K562 (cell line): Measurements from ENCODE around the gene SRD5A1. TPM values are rescaled to one million over a fixed set of nuclear protein-coding genes. Genes with fewer than 3 reads are reported as not detected.

Experiments used
- ATAC-seq: fragments of 200-7000 bp; cut with Tn5 transposase; 3 replicates; pipeline ENCODE4 v1.9.1; 2020; ENCODE audit warnings: moderate library complexity
- BruUV-seq: library from RNA; stranded (reverse); fragments of 400-500 nt; replicated peaks from 2 replicates; lab custom pipeline; 2021; lab: Mats Ljungman, UMichigan
- CTCF ChIA-PET: fragments of 300-600 bp; formaldehyde crosslinking; extraction: SDS; loops from one replicate; lab custom pipeline; 2021; ENCODE audit warnings: low intra/inter-chr PET ratio; lab: Yijun Ruan, JAX
- POLR2A ChIA-PET: fragments of 300-600, 350-650 bp; sonication (Branson Sonifier 250); formaldehyde crosslinking; extraction: SDS; loops from one replicate; lab custom pipeline; 2021; ENCODE audit warnings: antibody characterized with exemption, inconsistent platforms; lab: Yijun Ruan, JAX
- DNase-seq, 4 experiments: peaks; one replicate each; pipeline versions ENCODE4 v3.0.0 to v3.0.0-alpha.2; 2011 to 2018; ENCODE audit warnings: low spot score in 3 of 4, mixed read lengths in 3 of 4; ENCODE audit errors: extremely low read depth in 1 of 4
- FAIRE-seq: peaks from 2 replicates; lab custom pipeline; 2011; peaks lifted over from hg19 to GRCh38; lab: Jason Lieb, UNC
- H2AFZ ChIP-seq: 2 replicates; pipeline ENCODE4 v1.6.0; 2011; ENCODE audit warnings: low read depth, low read length, control low read depth, inconsistent platforms
- H3K27ac ChIP-seq: fragments of 200-600 bp; 3 replicates; pipeline ENCODE4 v1.8.0; 2011; ENCODE audit warnings: low read depth, mild to moderate bottlenecking, control low read depth, inconsistent platforms, low read length, moderate library complexity, mixed read lengths; ENCODE audit errors: extremely low read depth
- H3K27me3 ChIP-seq, 2 experiments: fragments of 300-600 bp in 1 of 2; 2 replicates in 1 of 2; 3 replicates in 1 of 2; pipeline versions ENCODE4 v1.6.0 to v1.8.0; 2011; ENCODE audit warnings: inconsistent platforms in 2 of 2, low read length in 2 of 2, mild to moderate bottlenecking in 1 of 2, mixed read lengths in 1 of 2, moderate library complexity in 1 of 2; ENCODE audit not compliant: control insufficient read depth in 2 of 2, insufficient read depth in 2 of 2
- H3K36me3 ChIP-seq: fragments of 300-600 bp; 3 replicates; pipeline ENCODE4 v1.8.0; 2011; ENCODE audit warnings: mild to moderate bottlenecking, low read length, inconsistent platforms; ENCODE audit not compliant: control insufficient read depth, insufficient read depth
- H3K4me1 ChIP-seq, 2 experiments: fragments of 200-600 bp in 1 of 2; replicated peaks in 1 of 2; 2 replicates in 1 of 2; 3 replicates in 1 of 2; pipeline versions ENCODE4 v1.5.1 to v1.8.0; 2011; ENCODE audit warnings: inconsistent platforms in 2 of 2, low read length in 2 of 2, mild to moderate bottlenecking in 1 of 2, mixed read lengths in 1 of 2, moderate library complexity in 1 of 2; ENCODE audit not compliant: control insufficient read depth in 2 of 2, insufficient read depth in 2 of 2
- H3K4me2 ChIP-seq: 2 replicates; pipeline ENCODE4 v1.6.1; 2011; ENCODE audit warnings: low read length, control low read depth, inconsistent platforms, mixed read lengths; ENCODE audit not compliant: insufficient read depth
- H3K4me3 ChIP-seq: fragments of 200-600 bp; sonication (generic), shearing (Covaris generic); 2 replicates; pipeline ENCODE4 v1.5.1; 2016; ENCODE audit warnings: control low read depth, inconsistent platforms
- H3K79me2 ChIP-seq: fragments of 200-600 bp; 3 replicates; pipeline ENCODE4 v1.8.0; 2011; ENCODE audit warnings: low read length, inconsistent platforms; ENCODE audit not compliant: control insufficient read depth, insufficient read depth
- H3K9ac ChIP-seq, 2 experiments: 2 replicates each; pipeline versions ENCODE4 v1.6.0 to v1.6.1; 2011; ENCODE audit warnings: low read depth in 2 of 2, low read length in 2 of 2, control low read depth in 1 of 2, inconsistent platforms in 1 of 2, mild to moderate bottlenecking in 1 of 2, mixed read lengths in 1 of 2; ENCODE audit not compliant: insufficient read depth in 1 of 2
- H3K9me1 ChIP-seq: one replicate; pipeline ENCODE4 v1.6.0; 2011; ENCODE audit warnings: inconsistent platforms, mild to moderate bottlenecking, low read length, moderate library complexity; ENCODE audit not compliant: control insufficient read depth, insufficient read depth
- H3K9me3 ChIP-seq: replicated peaks from 2 replicates; pipeline ENCODE4 v1.5.1; 2011; ENCODE audit warnings: low read depth, low read length, inconsistent platforms; ENCODE audit not compliant: control insufficient read depth, insufficient read depth
- H4K20me1 ChIP-seq: replicated peaks from 2 replicates; pipeline ENCODE4 v1.6.1; 2011; ENCODE audit warnings: low read length, inconsistent platforms, mixed read lengths; ENCODE audit not compliant: control insufficient read depth, insufficient read depth
- CBX2 ChIP-seq: fragments of 200-600 bp; sonication (generic); IDR thresholded peaks from one replicate; pipeline ENCODE4 v1.6.1; 2012; ENCODE audit warnings: mild to moderate bottlenecking, low read length, inconsistent platforms; ENCODE audit not compliant: insufficient read depth, poor library complexity, severe bottlenecking
- DMBX1 ChIP-seq: fragments of 250-450 bp; sonication (Bioruptor Pico); IDR thresholded peaks from 2 replicates; pipeline ENCODE4 v1.8.0; 2022; ENCODE audit warnings: inconsistent platforms, mild to moderate bottlenecking, moderate library complexity, borderline replicate concordance
- FOXP4 ChIP-seq: sonication (generic); formaldehyde crosslinking; IDR thresholded peaks from 2 replicates; pipeline ENCODE4 v1.8.0; 2022; ENCODE audit warnings: mild to moderate bottlenecking, missing genetic modification reagents, borderline replicate concordance
- JUN ChIP-seq, 2 experiments: sonication (generic) in 1 of 2; formaldehyde crosslinking in 1 of 2; IDR thresholded peaks; 2 replicates each; pipeline versions ENCODE4 v1.6.1 to v1.8.0; 2012 to 2022; ENCODE audit warnings: borderline replicate concordance in 2 of 2, mild to moderate bottlenecking in 2 of 2, improper control_type of control experiment in 1 of 2, low read depth in 1 of 2, low read length in 1 of 2, missing genetic modification reagents in 1 of 2
- MTA2 ChIP-seq: fragments of 450-650 bp; IDR thresholded peaks from 2 replicates; pipeline ENCODE4 v1.6.1; 2016; ENCODE audit warnings: low read depth
- ZNF696 ChIP-seq: fragments of 250-450 bp; sonication (Bioruptor Pico); conservative IDR thresholded peaks from 2 replicates; pipeline ENCODE4 v1.4.0; 2020; ENCODE audit warnings: mild to moderate bottlenecking, moderate library complexity
- WGBS: fragments of 100-300 bp; shearing (Covaris generic); methylation state at CpG from one replicate; pipeline ENCODE4 v1.1.6; 2016; ENCODE audit warnings: low coverage, mixed read lengths; ENCODE audit not compliant: insufficient coverage; ENCODE audit errors: missing lambda C conversion rate; 5-methylcytosine and 5-hydroxymethylcytosine counted together
- in situ Hi-C: fragments of 300-500 bp; cut with MboI; formaldehyde crosslinking; loops from 4 replicates; pipeline ENCODE4 v1.15.0; 2018; ENCODE audit warnings: inconsistent platforms, mixed read lengths
- intact Hi-C: fragments of 100-400 bp; cut with micrococcal nuclease; formaldehyde crosslinking; loops from 2 replicates; pipeline ENCODE4 v1.14.2; 2022
- polyA plus RNA-seq, 8 experiments: library from polyadenylated mRNA; depleted of rRNA in 4 of 8; stranded (reverse) in 5 of 8; unstranded in 3 of 8; fragments of >200 nt; fragmentation: Nextera tagmentation in 2 of 8; fragmentation: Illumina TruSeq in 1 of 8; extraction: Ambion mirVana in 2 of 8; extraction: Trizol in 1 of 8; gene quantifications; 2 replicates each; pipeline versions ENCODE4 v1.2.1 to v1.2.3, GENCODE V29; 2011 to 2014; ENCODE audit warnings: inconsistent platforms in 1 of 8, missing spikeins in 1 of 8
- total RNA-seq, 7 experiments: library from RNA; depleted of rRNA in 6 of 7; stranded (reverse); fragments of >200 nt in 6 of 7; fragmentation: Illumina TruSeq in 2 of 7; extraction: Trizol in 2 of 7; gene quantifications; 2 replicates each; pipeline versions ENCODE4 v1.2.1 to v1.2.3, GENCODE V29; 2011 to 2021; ENCODE audit warnings: low replicate concordance in 1 of 7

Gene SRD5A1
- total and polyA plus RNA-seq, 9 of the 15 experiments (the other 6 are each of a cell fraction or from before 2014, with no cell fraction given), result 1.3 to 22.6 (median 8.1) TPM

DNA sequence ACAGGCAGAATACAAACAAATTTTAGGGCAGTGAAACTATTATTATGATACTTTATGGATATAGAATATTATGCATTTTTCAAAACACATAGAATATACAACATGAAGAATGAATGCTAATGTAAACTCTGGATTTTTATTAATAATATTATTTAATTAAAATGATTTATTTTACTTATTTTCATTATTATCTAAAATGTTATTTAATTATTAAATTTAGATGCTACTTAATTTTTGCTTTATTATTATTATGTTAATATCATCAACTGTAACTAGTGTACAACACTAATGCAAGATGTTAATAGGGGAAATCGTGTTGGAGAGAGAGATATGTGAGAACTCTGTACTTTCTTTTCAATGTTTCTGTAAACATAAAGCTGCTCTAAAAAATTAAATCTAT lies 40.7 kb downstream of the SRD5A1 start:
- Histone ChIP-seq H3K4me2 (no peak overlapping the region), H3K27me3 (no peaks in the 10 kb centered on the region), H4K20me1 (no peaks in the 10 kb centered on the region), H3K27ac (no peak overlapping the region), H2AFZ (no peak overlapping the region), H3K79me2 (no peaks in the 10 kb centered on the region), H3K9me3 (peaks cover 2% of the 10 kb centered on the region; the same call in 1 of the 2 replicates), H3K36me3 (0 out of 3 replicates have a peak, but pooled peaks cover 3% of the 10 kb centered on the region), H3K4me1 (no peaks in the 10 kb centered on the region; a peak in 1 of 5 replicates), H3K9ac (no peak overlapping the region), H3K9me1 (no peaks in the 10 kb centered on the region), H3K4me3 (no peak overlapping the region)
- DNase-seq (no peak), ATAC-seq (no peak), FAIRE-seq (no peak)
- 11% methylated on average over 1 of the region's 1 CpG for WGBS
- POLR2A ChIA-PET, result interaction anchor here (1.1 kb wide), 1 partner anchor 9 kb away, joined by 3 read pairs; no protein-coding TSS in a partner anchor
- TF ChIP-seq MTA2 (no peak), FOXP4 (CRISPR knock-in tag) (no peak), JUN (IDR thresholded peaks at IDR 0.05; ENCODE audit: borderline replicate concordance, low read depth, low read length) (no peak), JUN (CRISPR knock-in tag; IDR thresholded peaks at IDR 0.05; ENCODE audit: borderline replicate concordance) (no peak), DMBX1 (no peak), ZNF696 (CRISPR knock-in tag) (no peak), CBX2 (no peak)
- intact Hi-C loops (no loop called here), in situ Hi-C loops (no loop called here)
- CTCF ChIA-PET, result interaction anchor here (0.6 kb wide), 1 partner anchor 502 kb away, joined by 3 read pairs; no protein-coding TSS in a partner anchor
- BruUV-seq, result no TSS peak
